GM18505 (cell line): ENCODE measurements around the gene MPRIP.

Experiments
- ATAC-seq: cut with Tn5 transposase; IDR thresholded peaks from one replicate; pipeline ENCODE4 v1.9.1; 2021; ENCODE audit not compliant: unreplicated experiment
- POLR2A ChIP-seq: IDR thresholded peaks from 4 replicates; pipeline ENCODE4 v1.6.1; 2011; ENCODE audit warnings: borderline replicate concordance; ENCODE audit not compliant: insufficient read depth, insufficient read length; ENCODE audit errors: extremely low read depth

MPRIP gene

GRCh38 chr17:17061516-17061915 lies 19.3 kb downstream of the MPRIP start:
- TF ChIP-seq POLR2A: no peak
- no peak for ATAC-seq

- TF ChIP-seq POLR2A: no peak
- ATAC-seq: no peak
These were observed 20.1 kb downstream of the MPRIP start for GRCh38 chr17:17062356-17062755.

DNA sequence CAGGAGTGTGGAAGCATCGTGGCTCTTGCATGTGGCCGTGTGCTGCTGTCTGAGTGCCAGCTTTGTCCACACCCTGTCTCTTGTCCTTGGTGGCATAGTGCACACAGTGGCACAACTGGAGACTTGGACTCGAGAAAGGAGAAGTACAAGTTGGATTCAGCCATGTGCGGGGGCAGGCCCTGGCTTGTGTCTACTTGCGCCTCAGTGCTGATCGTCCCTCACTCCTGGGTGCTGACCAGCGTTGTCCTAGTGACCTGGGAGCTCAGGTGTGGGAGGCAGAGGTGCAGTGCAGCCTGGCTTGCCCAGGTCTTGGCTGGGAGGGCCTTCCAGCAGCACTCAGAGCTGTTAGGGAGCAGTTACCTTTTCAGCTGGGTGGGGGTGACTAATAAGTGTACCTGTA lies 20.6 kb downstream of the MPRIP start:
- no peak for ATAC-seq
- no peak for TF ChIP-seq POLR2A

DNA sequence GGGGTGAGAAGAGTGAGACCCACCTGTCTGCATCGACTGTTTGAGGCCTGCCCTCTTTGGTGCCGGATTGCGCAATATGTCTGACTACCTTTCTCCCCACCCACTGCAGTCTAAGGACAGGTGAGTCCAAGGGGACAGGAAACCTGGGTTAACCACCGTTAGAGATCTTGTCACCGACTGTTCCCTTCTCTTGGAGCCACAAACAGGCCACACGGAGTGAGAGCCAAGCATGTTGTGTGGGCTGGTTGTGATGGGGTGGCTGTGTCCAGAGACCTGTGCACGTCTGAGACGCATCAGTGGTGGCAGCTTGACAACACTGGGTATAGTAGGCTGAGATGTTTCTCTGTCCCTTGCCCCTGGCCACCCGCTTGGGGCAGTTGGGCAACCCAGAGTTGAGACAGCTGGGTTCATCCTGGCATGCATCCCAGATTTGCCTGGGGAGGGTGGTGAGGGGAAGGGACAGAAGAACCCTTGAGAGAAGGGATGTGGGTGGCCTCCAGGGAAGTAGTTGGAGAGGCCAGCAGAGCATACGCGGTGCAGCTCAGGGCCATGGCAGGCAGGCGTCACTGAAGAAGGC lies 21.4 kb downstream of the MPRIP start:
- no peak for TF ChIP-seq POLR2A
- ATAC-seq: no peak

DNA sequence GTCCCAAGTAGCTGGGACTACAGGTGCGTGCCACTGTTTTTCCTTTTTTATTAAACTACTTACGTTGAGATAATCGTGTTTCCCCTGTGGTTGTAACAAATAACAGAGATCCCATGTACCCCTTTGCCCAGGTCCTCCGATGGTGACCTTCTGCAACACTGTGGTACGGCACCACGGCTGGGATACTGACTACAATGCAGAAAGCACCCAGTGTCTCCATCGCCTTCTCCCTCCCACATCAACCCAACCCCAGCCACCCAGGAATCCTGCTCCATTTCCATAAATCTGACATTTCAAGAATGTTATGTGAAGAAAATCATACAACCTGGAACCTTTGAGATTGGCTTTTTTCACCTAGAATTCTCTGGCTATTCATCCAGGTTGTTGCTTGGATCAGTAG lies 22.1 kb downstream of the MPRIP start:
- ATAC-seq: no peak
- TF ChIP-seq POLR2A: no peak

GRCh38 chr17:17066021-17066420 lies 23.8 kb downstream of the MPRIP start:
- ATAC-seq: no peak
- TF ChIP-seq POLR2A: no peak

DNA sequence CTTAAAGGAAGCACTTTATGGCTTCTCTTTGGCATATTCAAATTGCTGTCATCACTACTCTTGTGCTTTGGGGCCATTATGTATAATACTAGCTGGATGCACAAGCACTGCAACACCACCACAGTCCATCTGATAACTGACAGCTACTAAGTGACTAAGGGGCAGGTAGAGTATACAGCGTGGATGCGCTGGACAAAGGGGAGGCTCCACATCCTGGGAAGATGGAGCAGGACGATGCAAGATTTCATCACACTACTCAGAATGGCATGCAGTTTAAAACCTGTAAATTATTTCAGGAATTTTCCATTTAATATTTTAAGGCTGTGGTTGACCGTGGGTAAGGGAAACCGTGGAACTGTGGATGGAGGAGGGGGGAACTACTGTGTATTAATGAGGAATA lies 25.0 kb downstream of the MPRIP start:
- no peak for ATAC-seq
- TF ChIP-seq POLR2A: no peak

- TF ChIP-seq POLR2A: no peak
- no peak for ATAC-seq
These were observed 27.6 kb downstream of the MPRIP start for GRCh38 chr17:17069849-17070248.

GRCh38 chr17:17070931-17071330 lies 28.7 kb downstream of the MPRIP start:
- no peak for ATAC-seq
- no peak for TF ChIP-seq POLR2A

DNA sequence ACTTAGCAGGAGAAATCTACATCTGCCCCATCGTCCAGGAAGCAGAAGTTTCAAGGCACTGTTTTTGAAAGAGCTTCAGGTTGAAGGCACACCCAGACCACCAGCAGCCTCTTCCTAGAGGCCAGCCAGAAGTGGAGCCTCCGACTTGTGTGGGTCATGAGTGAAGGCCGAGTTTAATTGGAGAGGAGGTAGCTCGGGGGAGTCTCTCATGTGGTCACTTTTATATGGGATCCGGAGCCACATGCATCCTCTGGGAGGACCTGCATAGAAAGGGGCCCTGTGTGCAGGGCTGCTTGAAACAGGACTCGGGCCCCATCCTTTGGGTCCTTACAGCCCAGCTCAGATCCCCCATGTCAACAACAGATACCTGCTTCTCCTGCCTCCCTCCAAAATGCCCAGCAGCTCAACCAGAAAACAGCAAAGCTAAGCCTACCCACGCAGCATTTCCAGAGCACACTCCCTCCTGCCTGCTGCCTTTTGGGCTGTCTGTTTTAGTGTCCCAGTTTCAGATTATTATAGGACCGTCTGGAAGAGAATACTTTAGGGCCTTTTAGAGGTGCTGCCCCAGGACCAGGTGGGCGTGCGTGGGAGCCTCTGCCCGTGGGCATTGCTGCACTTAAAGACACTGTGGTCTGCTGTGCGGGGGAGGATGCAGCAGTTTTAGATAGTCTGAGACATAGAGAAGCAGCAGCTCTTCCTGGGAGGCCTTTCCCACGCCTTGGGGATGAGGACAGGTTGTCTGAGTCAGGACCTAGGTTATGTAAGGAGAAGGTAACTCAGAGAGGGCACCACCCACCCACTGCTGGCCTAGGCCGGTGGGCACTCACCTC lies 29.5 kb downstream of the MPRIP start:
- ATAC-seq: no peak

DNA sequence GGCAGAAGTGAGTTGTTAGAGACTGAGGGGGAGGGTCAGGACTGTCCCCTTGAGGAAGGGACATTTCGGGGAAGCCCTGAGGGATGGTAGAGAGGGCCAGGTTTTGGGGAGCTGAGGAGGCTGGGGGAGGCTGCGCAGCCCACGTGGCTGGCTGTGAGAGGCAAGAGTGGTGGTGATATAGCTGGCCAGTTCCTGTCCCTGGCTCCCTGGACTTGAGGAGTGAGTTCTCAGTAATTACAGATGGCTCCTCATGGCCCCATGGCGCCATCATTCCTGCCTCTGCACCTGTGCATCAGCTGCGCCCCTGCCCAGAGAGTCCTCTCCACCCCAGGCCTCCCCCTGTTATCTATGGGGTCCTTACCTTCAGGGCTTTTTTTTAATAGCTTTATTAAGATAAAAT lies 30.3 kb downstream of the MPRIP start:
- ATAC-seq: no peak
- no peak for TF ChIP-seq POLR2A

More for the DNA sequence above, 29.5 kb downstream of the MPRIP start:
- TF ChIP-seq POLR2A: no peak

GRCh38 chr17:17073030-17073564 lies 30.8 kb downstream of the MPRIP start:
- no peak for TF ChIP-seq POLR2A
- no peak for ATAC-seq

GRCh38 chr17:17073581-17074403 lies 31.5 kb downstream of the MPRIP start:
- ATAC-seq: no peak
- no peak for TF ChIP-seq POLR2A
